Measurements from ENCODE around the gene CGREF1. TPM values are rescaled to one million over a fixed set of nuclear protein-coding genes. Genes with fewer than 3 reads are reported as not detected.

Gene CGREF1
- total RNA-seq (2022) (4.4 and 5.0 TPM in 2 replicates), Bru-seq, nascent RNA (percentile 43 among the genes with signal in this experiment), BruChase-seq, experiment 1, labeled RNA remaining after a 2-hour chase (percentile 40 among the genes with signal in this experiment), BruChase-seq, experiment 2, labeled RNA remaining after a 6-hour chase (percentile 37 among the genes with signal in this experiment)
- long read RNA-seq, partial matches to known transcripts, result 0 of 5 reads
- long read RNA-seq, other reads (novel, unspliced or antisense), result 4 of 5 reads

- no peak for TF ChIP-seq CTCF (IDR thresholded peaks at IDR 0.05; ENCODE audit: insufficient read depth in 1 of 2, low read depth in 1 of 2, low read length in 1 of 2, severe bottlenecking in 1 of 2, unreplicated experiment in 1 of 2)
- Histone ChIP-seq H3K36me3 (ENCODE audit: control insufficient read depth, insufficient read depth, low read length) (no peaks in the 10 kb centered on the region), H3K9me3 (no peaks in the 10 kb centered on the region), H3K27me3 (replicated peaks; ENCODE audit: control insufficient read depth, insufficient read depth, low read length) (no peaks in the 10 kb centered on the region), H3K4me1 (peaks cover 4% of the 10 kb centered on the region; the same call in 1 of the 2 replicates), H3K4me3 (ENCODE audit: low read depth, low read length) (peak within 1 kb of the TSS; percentile 61)
- peaks cover 13% of the 10 kb centered on the region for H3K27me3 Mint-ChIP-seq (ENCODE audit: insufficient read depth, unreplicated experiment)
- peak within 1 kb of the TSS; percentile 76 for H3K4me3 Mint-ChIP-seq (ENCODE audit: unreplicated experiment)
- ChIA-PET CTCF (interaction anchor here (1.3 kb wide), 1 partner anchor 174 kb away, joined by 3 read pairs; no protein-coding TSS in a partner anchor), POLR2A (no interaction called here)
- DNase-seq, result peak in 1 of 2 experiments; percentile 52
- H3K36me3 Mint-ChIP-seq (ENCODE audit: insufficient read depth, unreplicated experiment), result peaks cover 6% of the 10 kb centered on the region
- intact Hi-C loops (cut with micrococcal nuclease; ENCODE audit: unreplicated experiment), result no loop called here
- no peaks in the 10 kb centered on the region for H3K9me3 Mint-ChIP-seq (ENCODE audit: unreplicated experiment)
- BruUV-seq (replicated peaks), result no TSS peak
- no peaks in the 10 kb centered on the region for H3K4me1 Mint-ChIP-seq (ENCODE audit: low read depth, unreplicated experiment)
- H3K27ac Mint-ChIP-seq (ENCODE audit: unreplicated experiment), result no peak within 1 kb of the TSS
These were observed at the start of gene CGREF1 for GRCh38 chr2:27118525-27119329. Gene CGREF1 (minus strand): TSS chr2:27119128. CDS start chr2:27104366, 14,762 bp downstream.

GRCh38 chr2:27164960-27165763 lies 46.2 kb upstream of the CGREF1 start:
- intact Hi-C loops (cut with micrococcal nuclease; ENCODE audit: unreplicated experiment), result no loop called here
- Histone ChIP-seq H3K4me3 (ENCODE audit: low read depth, low read length) (no peak overlapping the region), H3K36me3 (ENCODE audit: control insufficient read depth, insufficient read depth, low read length) (no peaks in the 10 kb centered on the region), H3K9me3 (no peaks in the 10 kb centered on the region), H3K4me1 (peaks cover 13% of the 10 kb centered on the region), H3K27me3 (replicated peaks; ENCODE audit: control insufficient read depth, insufficient read depth, low read length) (no peaks in the 10 kb centered on the region)
- ChIA-PET POLR2A (no interaction called here), CTCF (no interaction called here)
- Mint-ChIP-seq H3K36me3 (ENCODE audit: insufficient read depth, unreplicated experiment) (peaks cover 5% of the 10 kb centered on the region), H3K9me3 (ENCODE audit: unreplicated experiment) (no peaks in the 10 kb centered on the region), H3K4me1 (ENCODE audit: low read depth, unreplicated experiment) (peaks cover 13% of the 10 kb centered on the region), H3K4me3 (ENCODE audit: unreplicated experiment) (no peak overlapping the region), H3K27me3 (ENCODE audit: insufficient read depth, unreplicated experiment) (no peaks in the 10 kb centered on the region), H3K27ac (ENCODE audit: unreplicated experiment) (no peak overlapping the region)
- no TSS peak for BruUV-seq (replicated peaks)
- DNase-seq, result no peak
- TF ChIP-seq CTCF (IDR thresholded peaks at IDR 0.05; ENCODE audit: insufficient read depth in 1 of 2, low read depth in 1 of 2, low read length in 1 of 2, severe bottlenecking in 1 of 2, unreplicated experiment in 1 of 2), result no peak
